Neural progenitor cell (in vitro differentiated cells): ENCODE data around the gene VCAN.

Experiments
- EZH2 ChIP-seq: fragments of 200-600 bp; sonication (generic); IDR thresholded peaks from 2 replicates; pipeline ENCODE4 v1.6.1; 2017; ENCODE audit warnings: antibody characterized with exemption, mild to moderate bottlenecking, moderate library complexity
- EZH2phosphoT487 ChIP-seq: fragments of 200-600 bp; sonication (generic); IDR thresholded peaks from 2 replicates; pipeline ENCODE4 v1.6.1; 2017; ENCODE audit warnings: antibody characterized with exemption
- TF ChIP-seq, protein P1 (sequence below): fragments of 200-600 bp; sonication (generic); IDR thresholded peaks from 2 replicates; pipeline ENCODE4 v1.5.1; 2017; ENCODE audit warnings: antibody characterized with exemption, mild to moderate bottlenecking

DNA sequence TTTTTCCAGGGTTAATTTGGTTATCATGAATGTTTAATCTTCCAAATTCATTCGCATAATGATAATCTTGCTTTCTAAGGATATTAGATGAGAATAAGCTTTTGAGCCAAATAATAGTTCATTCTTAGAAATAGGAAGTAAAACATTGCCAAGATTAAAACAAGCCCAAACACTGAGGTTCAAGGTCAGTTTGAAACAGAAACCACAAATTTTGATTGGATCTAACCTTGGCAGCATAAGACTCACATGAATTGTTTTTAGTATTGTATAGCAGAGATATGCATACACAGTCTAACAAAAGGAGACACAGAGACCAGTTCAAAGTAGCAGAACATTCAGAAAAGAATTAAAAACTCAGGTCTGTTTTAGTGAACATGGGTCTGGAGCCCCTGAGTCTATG is 43.4 kb upstream of the VCAN start:
- TF ChIP-seq, protein P1, sequence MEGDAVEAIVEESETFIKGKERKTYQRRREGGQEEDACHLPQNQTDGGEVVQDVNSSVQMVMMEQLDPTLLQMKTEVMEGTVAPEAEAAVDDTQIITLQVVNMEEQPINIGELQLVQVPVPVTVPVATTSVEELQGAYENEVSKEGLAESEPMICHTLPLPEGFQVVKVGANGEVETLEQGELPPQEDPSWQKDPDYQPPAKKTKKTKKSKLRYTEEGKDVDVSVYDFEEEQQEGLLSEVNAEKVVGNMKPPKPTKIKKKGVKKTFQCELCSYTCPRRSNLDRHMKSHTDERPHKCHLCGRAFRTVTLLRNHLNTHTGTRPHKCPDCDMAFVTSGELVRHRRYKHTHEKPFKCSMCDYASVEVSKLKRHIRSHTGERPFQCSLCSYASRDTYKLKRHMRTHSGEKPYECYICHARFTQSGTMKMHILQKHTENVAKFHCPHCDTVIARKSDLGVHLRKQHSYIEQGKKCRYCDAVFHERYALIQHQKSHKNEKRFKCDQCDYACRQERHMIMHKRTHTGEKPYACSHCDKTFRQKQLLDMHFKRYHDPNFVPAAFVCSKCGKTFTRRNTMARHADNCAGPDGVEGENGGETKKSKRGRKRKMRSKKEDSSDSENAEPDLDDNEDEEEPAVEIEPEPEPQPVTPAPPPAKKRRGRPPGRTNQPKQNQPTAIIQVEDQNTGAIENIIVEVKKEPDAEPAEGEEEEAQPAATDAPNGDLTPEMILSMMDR = no peak
- TF ChIP-seq EZH2 (no peak), EZH2phosphoT487 (no peak)
